Measurements from ENCODE around the gene CYP4F12.
"Not testable (repeated sequence)": the region's sequence is repeated elsewhere in the genome, so short reads cannot be mapped to it uniquely, and the experiment has no call there.

CYP4F12 gene

DNA sequence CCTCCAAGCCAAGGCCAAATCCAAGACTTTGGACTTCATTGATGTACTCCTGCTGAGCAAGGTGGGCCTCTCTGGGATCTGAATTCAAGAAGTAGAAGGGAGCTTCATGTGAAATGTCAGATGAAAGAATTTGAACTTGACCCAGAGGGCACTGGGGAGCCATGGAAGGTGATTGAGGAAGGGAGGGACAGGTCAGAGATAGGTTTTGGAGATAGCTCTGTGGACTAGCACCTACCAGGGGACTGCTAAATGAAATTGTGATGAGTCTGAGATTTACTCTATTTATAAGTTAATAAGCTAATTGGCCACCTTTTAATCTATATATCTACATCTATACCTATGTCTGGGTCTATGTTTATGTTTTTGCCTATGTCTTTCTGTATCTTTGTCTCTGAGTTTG, 22.8 kb upstream of the CYP4F12 start:
- DNase-seq (ENCODE audit: low read depth in 2 of 2): not testable (repeated sequence)

GRCh38 chr19:15651791-15652190, 21.1 kb upstream of the CYP4F12 start:
- no peak for DNase-seq (ENCODE audit: low read depth in 2 of 2)

GRCh38 chr19:15652559-15653278, 20.2 kb upstream of the CYP4F12 start:
- DNase-seq (ENCODE audit: low read depth in 2 of 2): no peak

GRCh38 chr19:15656467-15656866, 16.4 kb upstream of the CYP4F12 start:
- no peak for DNase-seq (ENCODE audit: low read depth in 2 of 2)

GRCh38 chr19:15663247-15663646, 9.6 kb upstream of the CYP4F12 start:
- DNase-seq (ENCODE audit: low read depth in 2 of 2): no peak

DNA sequence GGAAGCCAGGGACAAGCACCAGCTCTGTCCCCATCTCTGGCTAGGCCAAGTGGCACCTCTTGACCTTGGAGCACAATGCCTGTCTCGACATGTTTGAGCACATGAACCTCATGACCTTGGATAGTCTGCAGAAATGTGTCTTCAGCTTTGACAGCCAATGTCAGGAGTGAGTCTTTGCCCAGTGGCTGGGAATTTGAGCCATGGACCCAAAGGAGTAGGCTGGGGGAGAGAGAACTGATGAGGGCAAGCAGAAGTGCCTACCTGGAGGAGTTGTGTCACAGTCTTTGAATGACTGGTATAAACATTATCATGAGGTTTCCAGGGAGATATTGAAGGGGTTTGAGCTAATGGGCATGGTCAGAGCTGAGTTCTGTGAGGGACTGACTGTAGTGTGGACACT, 6.7 kb upstream of the CYP4F12 start:
- no peak for DNase-seq (ENCODE audit: low read depth in 2 of 2)

GRCh38 chr19:15666883-15667282, 6.0 kb upstream of the CYP4F12 start:
- DNase-seq (ENCODE audit: low read depth in 2 of 2): no peak

GRCh38 chr19:15669440-15669839, 3.4 kb upstream of the CYP4F12 start:
- DNase-seq (ENCODE audit: low read depth in 2 of 2): no peak

GRCh38 chr19:15669891-15670290, 3.0 kb upstream of the CYP4F12 start:
- no peak for DNase-seq (ENCODE audit: low read depth in 2 of 2)

- DNase-seq (ENCODE audit: low read depth in 2 of 2): no peak
Measured at GRCh38 chr19:15671237-15671821, 1.6 kb upstream of the CYP4F12 start.

DNA sequence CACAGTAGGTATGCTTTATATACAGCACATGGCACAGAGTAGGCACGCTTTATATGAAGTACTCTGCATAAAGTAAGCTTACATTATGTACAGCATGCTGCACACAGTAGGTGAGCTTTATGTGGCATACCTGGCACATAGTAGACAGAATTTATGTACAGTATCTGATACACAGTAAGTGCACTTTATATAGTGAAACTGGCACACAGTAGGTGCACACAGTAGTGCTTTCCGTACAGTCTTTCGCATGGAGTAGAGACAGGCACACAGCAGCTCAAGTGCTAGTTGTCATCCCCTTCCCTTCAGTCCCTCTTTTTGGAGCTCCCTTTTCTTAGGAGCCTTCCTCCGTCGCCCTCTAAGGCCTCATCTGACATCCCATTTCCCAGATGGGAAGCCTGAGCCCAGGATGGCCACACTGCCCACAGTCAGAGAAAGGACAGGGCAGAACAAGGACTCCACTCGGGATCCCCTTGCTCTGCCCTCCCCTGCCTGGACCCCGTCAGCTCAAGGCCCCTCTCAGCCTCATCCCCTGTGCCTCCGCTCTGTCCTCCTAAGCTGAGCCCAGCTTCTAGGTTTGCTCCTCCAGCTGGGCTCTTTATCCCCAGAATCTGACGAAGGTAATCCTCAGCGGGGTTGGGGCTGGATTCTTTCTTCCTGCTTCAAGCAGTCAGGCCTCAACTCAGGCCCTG, 852 bp upstream of the CYP4F12 start:
- DNase-seq (ENCODE audit: low read depth in 2 of 2): no peak

- no peak for DNase-seq (ENCODE audit: low read depth in 2 of 2)
Measured at GRCh38 chr19:15673176-15673654, 328 bp downstream of the CYP4F12 start.

DNA sequence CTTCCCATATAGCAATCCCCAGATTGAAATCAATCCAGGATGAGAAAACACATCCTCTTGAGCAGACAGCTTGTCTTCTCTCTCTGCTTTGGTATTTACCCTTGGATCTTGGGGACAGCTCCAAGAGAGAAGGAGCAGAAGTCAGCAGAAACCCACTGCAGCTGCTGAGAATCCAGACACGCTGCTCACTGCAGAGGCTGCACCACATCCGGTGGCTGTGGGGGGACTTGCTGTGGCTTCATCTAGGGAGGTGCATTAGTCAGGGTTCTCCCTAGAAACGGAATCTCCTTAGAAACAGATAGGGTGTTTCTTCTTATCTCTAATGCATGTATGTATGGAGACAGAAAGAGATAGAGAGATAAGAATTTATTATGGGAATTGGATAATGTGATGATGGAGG, 2.7 kb downstream of the CYP4F12 start:
- no peak for DNase-seq (ENCODE audit: low read depth in 2 of 2)

DNA sequence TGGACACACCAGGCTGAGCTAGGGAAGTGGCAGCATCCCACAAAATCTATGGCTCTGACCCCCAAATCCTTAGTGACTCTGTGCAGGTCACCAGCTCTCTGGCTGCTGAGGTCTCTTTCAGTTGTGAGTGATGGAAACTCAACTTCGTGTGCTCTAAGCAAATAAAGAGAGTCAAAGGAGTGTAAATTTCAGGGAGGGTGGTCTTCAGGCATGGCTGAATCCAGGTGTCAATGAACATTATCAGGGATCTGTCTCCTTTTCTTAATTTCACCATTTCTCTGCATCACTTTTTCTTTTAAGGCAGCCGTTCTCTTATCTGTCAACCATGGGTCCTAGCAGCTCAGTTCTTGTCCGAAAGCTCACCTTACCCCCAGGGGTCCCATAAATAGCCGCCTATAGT, 6.2 kb downstream of the CYP4F12 start:
- DNase-seq (ENCODE audit: low read depth in 2 of 2): no peak

DNA sequence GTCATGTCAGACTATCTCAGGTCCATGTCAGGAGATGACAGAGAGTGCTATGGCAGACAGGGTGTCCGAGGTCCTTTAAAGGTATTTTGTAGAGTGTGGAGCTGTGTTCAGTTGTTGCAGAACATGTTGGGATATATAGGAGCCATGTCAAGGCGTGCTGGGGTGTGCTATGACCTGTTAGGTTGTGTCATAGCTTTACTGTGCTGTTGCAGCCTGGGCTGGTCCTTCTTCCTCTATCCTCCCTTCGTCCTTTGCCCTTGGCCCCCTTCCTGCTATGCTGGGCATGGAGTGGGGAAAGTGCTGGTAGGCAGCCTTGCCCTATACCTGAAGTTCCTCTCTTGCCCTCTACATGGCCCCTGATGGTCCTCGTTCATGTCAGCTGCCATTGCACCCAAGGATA, 7.0 kb downstream of the CYP4F12 start:
- not testable (repeated sequence) for DNase-seq (ENCODE audit: low read depth in 2 of 2)

- no peak for DNase-seq (ENCODE audit: low read depth in 2 of 2)
Measured at GRCh38 chr19:15680478-15681322, 7.8 kb downstream of the CYP4F12 start.

DNA sequence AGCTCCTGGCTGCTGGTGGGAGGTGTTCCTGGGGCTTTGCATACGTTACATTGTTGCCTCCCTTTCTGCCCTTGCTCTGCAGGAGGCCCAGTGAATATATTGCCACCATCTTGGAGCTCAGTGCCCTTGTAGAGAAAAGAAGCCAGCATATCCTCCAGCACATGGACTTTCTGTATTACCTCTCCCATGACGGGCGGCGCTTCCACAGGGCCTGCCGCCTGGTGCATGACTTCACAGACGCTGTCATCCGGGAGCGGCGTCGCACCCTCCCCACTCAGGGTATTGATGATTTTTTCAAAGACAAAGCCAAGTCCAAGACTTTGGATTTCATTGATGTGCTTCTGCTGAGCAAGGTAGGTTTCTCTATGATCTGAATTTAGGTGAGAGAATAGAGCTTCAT, 10.5 kb downstream of the CYP4F12 start:
- no peak for DNase-seq (ENCODE audit: low read depth in 2 of 2)

- no peak for DNase-seq (ENCODE audit: low read depth in 2 of 2)
Measured at GRCh38 chr19:15684828-15685227, 11.9 kb downstream of the CYP4F12 start.

- DNase-seq (ENCODE audit: low read depth in 2 of 2): no peak
Measured at GRCh38 chr19:15696654-15697194, 23.8 kb downstream of the CYP4F12 start.

DNA sequence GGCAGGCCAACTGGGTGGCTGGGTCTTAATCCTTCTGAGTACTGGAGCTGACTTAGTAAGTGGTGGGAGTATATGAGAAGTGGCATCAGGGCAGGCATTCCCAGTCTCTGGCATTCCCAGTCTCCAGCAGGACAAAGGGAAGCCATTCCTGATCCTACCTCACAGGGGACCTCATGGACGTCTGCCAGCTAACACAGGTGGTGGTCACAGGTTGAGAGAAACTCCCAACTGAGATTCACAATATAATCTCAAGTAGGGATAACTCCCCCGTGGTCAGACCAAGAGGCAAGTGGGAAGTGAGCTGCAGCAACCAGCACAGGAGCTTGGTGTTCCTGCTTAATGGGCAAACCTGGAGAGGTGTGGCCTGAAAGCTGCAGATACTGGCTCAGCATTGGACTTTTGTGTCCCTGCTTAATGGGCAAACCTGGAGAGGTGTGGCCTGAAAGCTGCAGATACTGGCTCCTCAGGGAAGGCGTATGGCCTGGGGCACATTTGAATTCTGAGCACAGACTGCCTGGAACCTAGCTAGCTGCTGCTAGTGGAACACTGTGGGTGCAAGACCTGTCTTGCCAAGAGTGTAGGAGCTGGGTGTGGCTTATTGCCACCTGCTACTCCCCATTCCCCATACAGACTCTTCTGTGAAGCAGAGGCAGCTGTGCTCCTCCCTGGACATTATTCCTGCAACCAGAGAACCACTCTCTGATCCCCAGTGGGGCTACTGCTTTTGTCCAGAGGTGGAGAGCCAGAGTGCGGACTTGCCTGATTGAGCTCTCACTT, 29.1 kb downstream of the CYP4F12 start:
- DNase-seq (ENCODE audit: low read depth in 2 of 2): no peak

- DNase-seq (ENCODE audit: low read depth in 2 of 2): no peak
Measured at GRCh38 chr19:15702534-15702930, 29.6 kb downstream of the CYP4F12 start.

Measured in fibroblast of skin of left biceps (primary cell).